ENCODE results near the gene HAUS8. TPM values are rescaled to one million over a fixed set of nuclear protein-coding genes. Genes with fewer than 3 reads are reported as not detected.

The HAUS8 gene
- total RNA-seq, 1 donor from 2014 or later, result 8.1 TPM

GRCh38 chr19:17073869-17074633 is 1.2 kb downstream of the HAUS8 start:
- intact Hi-C loops (cut with DNase I), result no loop called here
- H3K9me3 ChIP-seq, result no peaks in the 10 kb centered on the region
- peaks cover 9% of the 10 kb centered on the region for H3K36me3 ChIP-seq
- no peaks in the 10 kb centered on the region for H3K27me3 ChIP-seq
- ATAC-seq (no peak), DNase-seq (no peak)
- TF ChIP-seq CTCF (IDR thresholded peaks at IDR 0.05), result no peak
- peak overlapping the region; percentile 75 for H3K27ac ChIP-seq
- H3K4me1 ChIP-seq, result peaks cover 35% of the 10 kb centered on the region
- peak overlapping the region; percentile 72 for H3K4me3 ChIP-seq

- Histone ChIP-seq H3K4me1 (peaks cover 12% of the 10 kb centered on the region), H3K4me3 (no peak overlapping the region), H3K36me3 (peaks cover 9% of the 10 kb centered on the region), H3K9me3 (no peaks in the 10 kb centered on the region), H3K27me3 (no peaks in the 10 kb centered on the region), H3K27ac (no peak overlapping the region)
- no peak for TF ChIP-seq CTCF (IDR thresholded peaks at IDR 0.05)
- DNase-seq (no peak), ATAC-seq (no peak)
- intact Hi-C loops (cut with DNase I), result no loop called here
Measured at GRCh38 chr19:17070912-17071311, 4.3 kb downstream of the HAUS8 start.

- no peaks in the 10 kb centered on the region for H3K27me3 ChIP-seq
- DNase-seq, result no peak
- peaks cover 9% of the 10 kb centered on the region for H3K36me3 ChIP-seq
- H3K4me1 ChIP-seq, result peaks cover 12% of the 10 kb centered on the region
- no peak overlapping the region for H3K27ac ChIP-seq
- intact Hi-C loops (cut with DNase I), result no loop called here
- no peak for ATAC-seq
- TF ChIP-seq CTCF (IDR thresholded peaks at IDR 0.05), result no peak
- no peaks in the 10 kb centered on the region for H3K9me3 ChIP-seq
- no peak overlapping the region for H3K4me3 ChIP-seq
Measured at GRCh38 chr19:17070421-17070820, 4.8 kb downstream of the HAUS8 start.

GRCh38 chr19:17069193-17069592 is 6.1 kb downstream of the HAUS8 start:
- no peak for TF ChIP-seq CTCF (IDR thresholded peaks at IDR 0.05)
- Histone ChIP-seq H3K36me3 (peaks cover 9% of the 10 kb centered on the region), H3K9me3 (no peaks in the 10 kb centered on the region), H3K4me3 (no peak overlapping the region), H3K4me1 (peaks cover 7% of the 10 kb centered on the region), H3K27me3 (no peaks in the 10 kb centered on the region), H3K27ac (no peak overlapping the region)
- no peak for DNase-seq
- no peak for ATAC-seq
- intact Hi-C loops (cut with DNase I), result loop anchor here (5.0 kb wide), 2 partner anchors 103 to 213 kb away; partner anchors contain the start of gene ANKLE1

- TF ChIP-seq CTCF (IDR thresholded peaks at IDR 0.05), result no peak
- no peaks in the 10 kb centered on the region for H3K27me3 ChIP-seq
- peaks cover 13% of the 10 kb centered on the region for H3K36me3 ChIP-seq
- intact Hi-C loops (cut with DNase I), result no loop called here
- ATAC-seq (no peak), DNase-seq (no peak)
- no peak overlapping the region for H3K27ac ChIP-seq
- no peaks in the 10 kb centered on the region for H3K9me3 ChIP-seq
- H3K4me3 ChIP-seq, result no peak overlapping the region
- H3K4me1 ChIP-seq, result no peaks in the 10 kb centered on the region
Measured at GRCh38 chr19:17063428-17063827, 11.8 kb downstream of the HAUS8 start.
